ENCODE results near the gene NUP54.

NUP54 gene

GRCh38 chr4:76153356-76153755 lies 5.2 kb upstream of the NUP54 start:
- H3K4me3 ChIP-seq (ENCODE audit: low read depth, low read length): no peak overlapping the region
- no peak for TF ChIP-seq CTCF (IDR thresholded peaks at IDR 0.05; ENCODE audit: low read depth, low read length, missing control alignments)
- DNase-seq (ENCODE audit: low read depth): no peak

- DNase-seq (ENCODE audit: low read depth): no peak
- peak overlapping the region; percentile 100 for H3K4me3 ChIP-seq (ENCODE audit: low read depth, low read length)
- TF ChIP-seq CTCF (IDR thresholded peaks at IDR 0.05; ENCODE audit: low read depth, low read length, missing control alignments): no peak
Observed at GRCh38 chr4:76147454-76148141, 599 bp downstream of the NUP54 start.

DNA sequence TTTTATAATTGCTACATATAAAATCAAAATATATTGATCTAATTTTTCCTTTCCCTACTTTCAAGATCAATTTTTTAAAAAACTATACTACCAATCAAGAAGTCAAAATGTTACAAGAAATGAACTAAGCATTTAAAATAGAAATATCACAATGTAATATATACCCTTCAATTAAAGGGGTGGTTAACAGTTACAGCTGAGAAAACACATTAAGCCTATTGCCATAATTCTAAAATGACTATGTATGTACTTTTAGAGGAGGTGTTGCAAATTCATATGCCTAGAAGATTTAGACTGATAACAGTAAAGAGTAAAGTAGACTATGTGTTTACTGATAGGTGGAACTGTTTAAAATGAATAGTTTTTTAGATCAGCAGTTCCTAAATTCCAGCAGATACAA lies 3.7 kb downstream of the NUP54 start:
- no peak overlapping the region for H3K4me3 ChIP-seq (ENCODE audit: low read depth, low read length)
- no peak for DNase-seq (ENCODE audit: low read depth)
- no peak for TF ChIP-seq CTCF (IDR thresholded peaks at IDR 0.05; ENCODE audit: low read depth, low read length, missing control alignments)

DNA sequence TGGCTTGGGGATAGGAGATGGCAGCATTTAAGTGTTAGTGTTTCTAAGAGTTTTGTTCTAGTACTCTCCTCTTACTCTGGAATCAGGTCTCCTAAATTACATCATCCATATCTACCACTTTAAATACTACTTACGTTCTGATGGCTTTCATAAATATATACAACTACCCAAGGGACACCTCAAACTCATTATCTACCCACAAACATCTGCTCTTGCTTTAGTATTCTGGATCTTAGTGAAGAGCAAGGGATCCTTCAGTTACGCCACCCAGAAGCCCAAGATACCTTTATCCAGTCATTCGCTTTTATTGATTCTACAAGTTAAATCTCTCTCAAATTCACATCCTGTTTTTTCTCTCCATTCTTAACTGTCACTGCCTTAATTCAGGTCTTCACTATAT lies 7.0 kb downstream of the NUP54 start:
- TF ChIP-seq CTCF (IDR thresholded peaks at IDR 0.05; ENCODE audit: low read depth, low read length, missing control alignments): no peak
- no peak for DNase-seq (ENCODE audit: low read depth)
- no peak overlapping the region for H3K4me3 ChIP-seq (ENCODE audit: low read depth, low read length)

DNA sequence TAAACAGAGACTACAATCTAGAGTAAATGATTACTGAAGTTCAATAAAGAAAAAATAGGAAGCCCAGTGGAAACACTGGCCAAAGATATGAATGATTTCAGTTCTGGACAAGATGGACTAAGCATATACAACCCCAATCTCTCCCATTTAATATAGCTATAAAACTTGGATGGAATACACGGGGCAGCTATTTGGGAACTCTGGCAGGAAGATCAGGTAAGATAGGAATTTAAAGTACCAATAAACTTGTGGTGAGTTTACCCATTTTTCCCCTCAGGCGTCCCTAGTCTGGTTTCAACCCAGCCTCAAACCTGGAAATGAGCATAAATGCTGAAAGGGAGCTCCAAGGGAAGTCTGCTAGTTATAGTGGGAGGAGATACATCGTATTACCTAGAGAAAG lies 20.4 kb downstream of the NUP54 start:
- no peak for DNase-seq (ENCODE audit: low read depth)
- no peak overlapping the region for H3K4me3 ChIP-seq (ENCODE audit: low read depth, low read length)
- no peak for TF ChIP-seq CTCF (IDR thresholded peaks at IDR 0.05; ENCODE audit: low read depth, low read length, missing control alignments)

GRCh38 chr4:76125816-76126215 lies 22.4 kb downstream of the NUP54 start:
- no peak for DNase-seq (ENCODE audit: low read depth)
- TF ChIP-seq CTCF (IDR thresholded peaks at IDR 0.05; ENCODE audit: low read depth, low read length, missing control alignments): no peak
- H3K4me3 ChIP-seq (ENCODE audit: low read depth, low read length): no peak overlapping the region

- no peak overlapping the region for H3K4me3 ChIP-seq (ENCODE audit: low read depth, low read length)
- TF ChIP-seq CTCF (IDR thresholded peaks at IDR 0.05; ENCODE audit: low read depth, low read length, missing control alignments): no peak
- DNase-seq (ENCODE audit: low read depth): no peak
Observed at GRCh38 chr4:76120199-76120598, 28.0 kb downstream of the NUP54 start.

All from GM12864 (cell line).